ENCODE measurements around the gene ZNF70. TPM values are rescaled to one million over a fixed set of nuclear protein-coding genes. Genes with fewer than 3 reads are reported as not detected.

ZNF70 gene
- total RNA-seq, 1 experiment from 2014 or later: 3.2 TPM

GRCh38 chr22:23781511-23782183 is 30.7 kb upstream of the ZNF70 start:
- no peak for DNase-seq (ENCODE audit: low read depth, low spot score)
- peak; percentile 79 for ATAC-seq
- RAD21 ChIA-PET (ENCODE audit: low non-redundant PET in 1 of 2, low total read pairs in 2 of 2, uncharacterized antibody in 2 of 2, unreplicated experiment in 2 of 2): no interaction called here
- no peaks in the 10 kb centered on the region for H3K9me2 ChIP-seq (ENCODE audit: insufficient read depth)
- H4K20me1 ChIP-seq (ENCODE audit: insufficient read depth): no peaks in the 10 kb centered on the region
- peaks cover 17 to 38% of the 10 kb centered on the region in 2 experiments for H3K4me1 ChIP-seq (ENCODE audit: control insufficient read depth in 1 of 2, insufficient read depth in 2 of 2, low read length in 2 of 2)
- no TSS peak for BruUV-seq (replicated peaks)
- peak overlapping the region; percentile 31; the same call in 1 of the 2 replicates for H3K9ac ChIP-seq (ENCODE audit: low read length)
- intact Hi-C loops (cut with micrococcal nuclease): no loop called here
- H3K27me3 ChIP-seq (ENCODE audit: insufficient read depth, low read length): no peaks in the 10 kb centered on the region
- POLR2A ChIA-PET: interaction anchor here (0.9 to 1.0 kb wide), 2 partner anchors 9 to 11 kb away, joined by 3 to 4 read pairs; partner anchors contain the start of gene MMP11
- no peak overlapping the region; a peak in 1 of 4 replicates for H3K4me3 ChIP-seq (replicated peaks in 1 of 2; ENCODE audit: low read depth in 1 of 2, low read length in 2 of 2)
- H2AFZ ChIP-seq (ENCODE audit: low read depth, low read length, poor library complexity, severe bottlenecking): no peak overlapping the region
- no peaks in the 10 kb centered on the region for H3K79me2 ChIP-seq (ENCODE audit: insufficient read depth, low read length)
- H3K36me3 ChIP-seq (ENCODE audit: control insufficient read depth in 1 of 2, insufficient read depth in 2 of 2, low read length in 2 of 2): no peaks in the 10 kb centered on the region
- peak overlapping the region; percentile 39; the same call in 1 of the 2 replicates for H3K27ac ChIP-seq (ENCODE audit: low read depth, low read length)
- H3K9me3 ChIP-seq (ENCODE audit: control insufficient read depth in 1 of 2, insufficient read depth in 1 of 2, low read depth in 1 of 2, low read length in 2 of 2): no peaks in the 10 kb centered on the region
- no peak for TF ChIP-seq POLR2A (IDR thresholded peaks at IDR 0.05; ENCODE audit: borderline replicate concordance, extremely low read depth, insufficient read depth, insufficient read length)
- TF ChIP-seq, protein P1, sequence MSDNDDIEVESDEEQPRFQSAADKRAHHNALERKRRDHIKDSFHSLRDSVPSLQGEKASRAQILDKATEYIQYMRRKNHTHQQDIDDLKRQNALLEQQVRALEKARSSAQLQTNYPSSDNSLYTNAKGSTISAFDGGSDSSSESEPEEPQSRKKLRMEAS (IDR thresholded peaks at IDR 0.05): peak; percentile 42; the same call in 1 of the 2 replicates
- CTCF ChIA-PET: no interaction called here
- H3K4me2 ChIP-seq (ENCODE audit: low read length): peak overlapping the region; percentile 54

DNA sequence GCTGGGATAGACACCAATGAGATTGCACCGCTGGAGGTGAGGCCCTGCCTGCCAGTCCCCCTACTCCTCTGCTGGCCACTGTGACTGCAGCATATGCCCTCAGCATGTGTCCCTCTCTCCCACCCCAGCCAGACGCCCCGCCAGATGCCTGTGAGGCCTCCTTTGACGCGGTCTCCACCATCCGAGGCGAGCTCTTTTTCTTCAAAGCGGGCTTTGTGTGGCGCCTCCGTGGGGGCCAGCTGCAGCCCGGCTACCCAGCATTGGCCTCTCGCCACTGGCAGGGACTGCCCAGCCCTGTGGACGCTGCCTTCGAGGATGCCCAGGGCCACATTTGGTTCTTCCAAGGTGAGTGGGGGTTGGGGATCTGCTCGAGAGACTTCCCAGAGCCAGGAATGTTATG is 30.2 kb upstream of the ZNF70 start:
- peaks cover 17 to 32% of the 10 kb centered on the region in 2 experiments for H3K4me1 ChIP-seq (ENCODE audit: control insufficient read depth in 1 of 2, insufficient read depth in 2 of 2, low read length in 2 of 2)
- CTCF ChIA-PET: no interaction called here
- peak overlapping the region; percentile 54 for H3K4me2 ChIP-seq (ENCODE audit: low read length)
- TF ChIP-seq ELF1 (IDR thresholded peaks at IDR 0.05; ENCODE audit: borderline replicate concordance, low read depth) (no peak), CBX3 (IDR thresholded peaks at IDR 0.05; ENCODE audit: low read depth) (no peak)
- TF ChIP-seq, protein P1 (IDR thresholded peaks at IDR 0.05): no peak
- intact Hi-C loops (cut with micrococcal nuclease): no loop called here
- H3K27ac ChIP-seq (ENCODE audit: low read depth, low read length): peak overlapping the region; percentile 39; the same call in 1 of the 2 replicates
- ATAC-seq (no peak), DNase-seq (ENCODE audit: low read depth, low spot score) (no peak)
- no peaks in the 10 kb centered on the region for H3K9me2 ChIP-seq (ENCODE audit: insufficient read depth)
- H3K9me3 ChIP-seq (ENCODE audit: control insufficient read depth in 1 of 2, insufficient read depth in 1 of 2, low read depth in 1 of 2, low read length in 2 of 2): no peaks in the 10 kb centered on the region
- no TSS peak for BruUV-seq (replicated peaks)
- H2AFZ ChIP-seq (ENCODE audit: low read depth, low read length, poor library complexity, severe bottlenecking): no peak overlapping the region
- H4K20me1 ChIP-seq (ENCODE audit: insufficient read depth): no peaks in the 10 kb centered on the region
- no peaks in the 10 kb centered on the region for H3K36me3 ChIP-seq (ENCODE audit: control insufficient read depth in 1 of 2, insufficient read depth in 2 of 2, low read length in 2 of 2)
- RAD21 ChIA-PET (ENCODE audit: low non-redundant PET in 1 of 2, low total read pairs in 2 of 2, uncharacterized antibody in 2 of 2, unreplicated experiment in 2 of 2): no interaction called here
- POLR2A ChIA-PET: interaction anchor here (1.0 kb wide), 1 partner anchor 9 kb away, joined by 4 read pairs; the partner anchor contains the start of gene MMP11
- H3K27me3 ChIP-seq (ENCODE audit: insufficient read depth, low read length): no peaks in the 10 kb centered on the region
- no peak overlapping the region; a peak in 1 of 4 replicates for H3K4me3 ChIP-seq (replicated peaks in 1 of 2; ENCODE audit: low read depth in 1 of 2, low read length in 2 of 2)
- H3K79me2 ChIP-seq (ENCODE audit: insufficient read depth, low read length): no peaks in the 10 kb centered on the region
- H3K9ac ChIP-seq (ENCODE audit: low read length): peak overlapping the region; percentile 31; the same call in 1 of the 2 replicates
